K562 treated with DMSO at 1 percent for 48 hours (cell line): ENCODE measurements around the gene CDH7. TPM values are rescaled to one million over a fixed set of nuclear protein-coding genes. Genes with fewer than 3 reads are reported as not detected.

ENCODE experiments used
- total RNA-seq: library from RNA; unstranded; fragments of 300-600 nt; gene quantifications from 2 replicates; pipeline ENCODE4 v1.2.3, GENCODE V29; 2022; ENCODE audit warnings: low replicate concordance; ENCODE audit errors: extremely low read depth

CDH7 gene
- not detected in 2 replicates for total RNA-seq

GRCh38 chr18:65750389-65751154 lies at the start of gene CDH7:
Gene CDH7, plus strand, starts transcription at chr18:65751012. Its CDS starts 11,831 bp downstream, at chr18:65762843.

